ENCODE results near the gene ANO2.

Gene ANO2

DNA sequence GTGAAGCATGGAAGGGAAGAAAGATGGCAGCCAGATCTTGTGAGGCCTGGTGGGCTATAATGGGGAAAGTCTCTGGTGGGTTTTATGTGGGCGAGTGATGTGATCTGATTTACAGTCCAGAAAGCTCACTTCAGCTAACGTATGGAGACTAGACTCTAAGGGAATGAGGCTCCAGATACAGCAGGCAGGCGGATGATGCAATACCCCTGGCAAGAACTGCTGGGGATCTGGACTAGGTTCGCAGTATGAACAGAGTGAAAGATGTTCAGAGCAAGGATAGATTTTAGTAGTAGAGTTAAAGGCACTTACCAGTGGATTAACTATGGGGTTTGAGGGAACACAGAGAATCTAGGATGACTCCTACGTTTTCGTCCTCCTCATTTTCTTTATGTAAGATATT is 253.1 kb downstream of the ANO2 start:
- DNase-seq (ENCODE audit: low read depth) = no peak
- TF ChIP-seq, protein P1, sequence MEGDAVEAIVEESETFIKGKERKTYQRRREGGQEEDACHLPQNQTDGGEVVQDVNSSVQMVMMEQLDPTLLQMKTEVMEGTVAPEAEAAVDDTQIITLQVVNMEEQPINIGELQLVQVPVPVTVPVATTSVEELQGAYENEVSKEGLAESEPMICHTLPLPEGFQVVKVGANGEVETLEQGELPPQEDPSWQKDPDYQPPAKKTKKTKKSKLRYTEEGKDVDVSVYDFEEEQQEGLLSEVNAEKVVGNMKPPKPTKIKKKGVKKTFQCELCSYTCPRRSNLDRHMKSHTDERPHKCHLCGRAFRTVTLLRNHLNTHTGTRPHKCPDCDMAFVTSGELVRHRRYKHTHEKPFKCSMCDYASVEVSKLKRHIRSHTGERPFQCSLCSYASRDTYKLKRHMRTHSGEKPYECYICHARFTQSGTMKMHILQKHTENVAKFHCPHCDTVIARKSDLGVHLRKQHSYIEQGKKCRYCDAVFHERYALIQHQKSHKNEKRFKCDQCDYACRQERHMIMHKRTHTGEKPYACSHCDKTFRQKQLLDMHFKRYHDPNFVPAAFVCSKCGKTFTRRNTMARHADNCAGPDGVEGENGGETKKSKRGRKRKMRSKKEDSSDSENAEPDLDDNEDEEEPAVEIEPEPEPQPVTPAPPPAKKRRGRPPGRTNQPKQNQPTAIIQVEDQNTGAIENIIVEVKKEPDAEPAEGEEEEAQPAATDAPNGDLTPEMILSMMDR (IDR thresholded peaks at IDR 0.05; ENCODE audit: insufficient read depth, low read depth, low read length, missing control alignments) = no peak
- H3K4me3 ChIP-seq (ENCODE audit: low read length) = no peak overlapping the region

- TF ChIP-seq, protein P1 (IDR thresholded peaks at IDR 0.05; ENCODE audit: insufficient read depth, low read depth, low read length, missing control alignments) = no peak
- DNase-seq (ENCODE audit: low read depth) = no peak
- H3K4me3 ChIP-seq (ENCODE audit: low read length) = no peak overlapping the region
Observed at GRCh38 chr12:5690240-5690639, 254.8 kb downstream of the ANO2 start.

GRCh38 chr12:5689773-5690172 is 255.3 kb downstream of the ANO2 start:
- H3K4me3 ChIP-seq (ENCODE audit: low read length) = no peak overlapping the region
- no peak for DNase-seq (ENCODE audit: low read depth)
- TF ChIP-seq, protein P1 (IDR thresholded peaks at IDR 0.05; ENCODE audit: insufficient read depth, low read depth, low read length, missing control alignments) = no peak

GRCh38 chr12:5688226-5688625 is 256.8 kb downstream of the ANO2 start:
- TF ChIP-seq, protein P1 (IDR thresholded peaks at IDR 0.05; ENCODE audit: insufficient read depth, low read depth, low read length, missing control alignments) = no peak
- H3K4me3 ChIP-seq (ENCODE audit: low read length) = no peak overlapping the region

GRCh38 chr12:5685935-5686334 is 259.1 kb downstream of the ANO2 start:
- no peak overlapping the region for H3K4me3 ChIP-seq (ENCODE audit: low read length)
- no peak for DNase-seq (ENCODE audit: low read depth)
- TF ChIP-seq, protein P1 (IDR thresholded peaks at IDR 0.05; ENCODE audit: insufficient read depth, low read depth, low read length, missing control alignments) = no peak

More at GRCh38 chr12:5688226-5688625, 256.8 kb downstream of the ANO2 start:
- DNase-seq (ENCODE audit: low read depth) = no peak

DNA sequence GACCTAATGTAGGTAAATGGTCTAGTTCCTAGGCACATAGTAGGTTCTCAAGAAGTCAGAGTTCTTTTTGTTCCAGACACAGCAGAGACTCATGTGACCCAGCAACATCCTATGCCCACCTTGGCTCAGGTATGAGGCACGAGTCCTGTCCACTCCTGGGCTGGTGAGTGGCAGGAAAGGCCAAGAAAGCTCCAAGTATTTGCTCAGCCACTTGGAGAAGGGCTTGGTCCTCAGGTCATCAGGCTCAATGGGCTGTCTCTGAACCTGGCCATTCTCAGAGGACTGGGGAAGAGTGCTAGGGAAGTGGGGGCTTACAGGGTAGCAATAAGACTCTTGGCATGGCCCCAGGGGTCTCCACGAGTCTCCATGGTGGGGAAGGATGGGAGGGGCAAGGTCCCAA is 260.1 kb downstream of the ANO2 start:
- TF ChIP-seq, protein P1 (IDR thresholded peaks at IDR 0.05; ENCODE audit: insufficient read depth, low read depth, low read length, missing control alignments) = no peak
- DNase-seq (ENCODE audit: low read depth) = no peak
- no peak overlapping the region for H3K4me3 ChIP-seq (ENCODE audit: low read length)

DNA sequence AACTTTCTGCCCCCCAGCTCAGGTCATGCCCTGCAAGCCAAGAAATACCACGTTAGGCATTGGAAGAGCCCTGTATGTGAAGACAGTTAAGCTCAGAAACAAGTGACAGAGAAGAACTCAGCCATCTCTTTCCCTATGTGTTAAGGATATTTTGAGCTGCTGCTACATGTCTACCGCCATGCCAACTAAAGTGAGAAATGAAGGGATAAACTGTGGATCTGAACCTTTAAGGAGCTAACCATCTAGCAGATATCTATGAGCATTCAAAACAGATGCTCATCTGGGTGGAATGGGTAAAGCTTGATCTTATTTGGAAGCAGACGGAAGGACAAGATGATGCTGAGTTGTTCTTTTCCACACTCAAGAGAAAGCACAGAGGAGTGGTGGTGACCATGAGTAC is 262.5 kb downstream of the ANO2 start:
- DNase-seq (ENCODE audit: low read depth) = no peak
- H3K4me3 ChIP-seq (ENCODE audit: low read length) = no peak overlapping the region
- TF ChIP-seq, protein P1 (IDR thresholded peaks at IDR 0.05; ENCODE audit: insufficient read depth, low read depth, low read length, missing control alignments) = no peak

Measured in epithelial cell of esophagus (primary cell).